Vagina (tissue), 2 donors: ENCODE measurements around the gene NANOG.

ENCODE experiments used
- POLR2A ChIP-seq, 2 donors: fragments of 450-650 bp; IDR thresholded peaks; one replicate each; pipeline ENCODE4 v1.6.1; 2017; ENCODE audit warnings: antibody characterized with exemption in 2 of 2, mild to moderate bottlenecking in 2 of 2, moderate library complexity in 2 of 2
- TF ChIP-seq, protein P1 (sequence below), 3 experiments: fragments of 450-650 bp in 2 of 3; fragments of 200-600 bp in 1 of 3; sonication (generic) in 1 of 3; IDR thresholded peaks; one replicate each; pipeline ENCODE4 v1.5.1; 2017 to 2019; ENCODE audit warnings: antibody characterized with exemption in 3 of 3, mild to moderate bottlenecking in 2 of 3, moderate library complexity in 2 of 3

DNA sequence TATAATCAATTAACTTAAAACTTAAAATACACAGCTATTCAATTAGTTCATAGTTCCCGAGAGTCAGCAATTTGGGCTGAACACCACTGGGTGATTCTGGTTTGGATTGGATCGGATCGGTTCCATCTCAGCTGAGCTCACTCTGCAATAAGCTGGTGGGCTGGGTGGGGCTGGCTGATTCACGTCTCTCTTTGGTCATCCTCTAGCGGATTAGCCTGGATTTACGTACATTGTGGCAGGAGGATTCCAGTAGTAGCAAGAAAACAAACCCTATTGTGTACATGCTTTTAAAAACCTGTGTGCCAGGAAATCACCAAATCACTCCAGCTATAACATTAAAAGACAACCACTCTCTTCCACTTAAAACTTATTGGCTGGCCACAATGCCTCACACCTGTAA, 38.9 kb upstream of the NANOG start:
- TF ChIP-seq, protein P1, sequence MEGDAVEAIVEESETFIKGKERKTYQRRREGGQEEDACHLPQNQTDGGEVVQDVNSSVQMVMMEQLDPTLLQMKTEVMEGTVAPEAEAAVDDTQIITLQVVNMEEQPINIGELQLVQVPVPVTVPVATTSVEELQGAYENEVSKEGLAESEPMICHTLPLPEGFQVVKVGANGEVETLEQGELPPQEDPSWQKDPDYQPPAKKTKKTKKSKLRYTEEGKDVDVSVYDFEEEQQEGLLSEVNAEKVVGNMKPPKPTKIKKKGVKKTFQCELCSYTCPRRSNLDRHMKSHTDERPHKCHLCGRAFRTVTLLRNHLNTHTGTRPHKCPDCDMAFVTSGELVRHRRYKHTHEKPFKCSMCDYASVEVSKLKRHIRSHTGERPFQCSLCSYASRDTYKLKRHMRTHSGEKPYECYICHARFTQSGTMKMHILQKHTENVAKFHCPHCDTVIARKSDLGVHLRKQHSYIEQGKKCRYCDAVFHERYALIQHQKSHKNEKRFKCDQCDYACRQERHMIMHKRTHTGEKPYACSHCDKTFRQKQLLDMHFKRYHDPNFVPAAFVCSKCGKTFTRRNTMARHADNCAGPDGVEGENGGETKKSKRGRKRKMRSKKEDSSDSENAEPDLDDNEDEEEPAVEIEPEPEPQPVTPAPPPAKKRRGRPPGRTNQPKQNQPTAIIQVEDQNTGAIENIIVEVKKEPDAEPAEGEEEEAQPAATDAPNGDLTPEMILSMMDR (IDR thresholded peaks at IDR 0.05) = no peak
- TF ChIP-seq POLR2A (IDR thresholded peaks at IDR 0.05) = no peak
